SK-N-SH (cell line): ENCODE results near the gene ZMYND8. TPM values are rescaled to one million over a fixed set of nuclear protein-coding genes. Genes with fewer than 3 reads are reported as not detected.

Source experiments
- CTCF ChIA-PET: fragments of 300-600, 350-600 bp; formaldehyde crosslinking; extraction: SDS; loops from one replicate; lab custom pipeline; 2021; lab: Yijun Ruan, JAX
- POLR2A ChIA-PET: fragments of 350-600 bp; sonication (Branson Sonifier 250); formaldehyde crosslinking; extraction: SDS; loops from one replicate; lab custom pipeline; 2020; ENCODE audit warnings: antibody characterized with exemption, inconsistent platforms; lab: Yijun Ruan, JAX
- DNase-seq: peaks from one replicate; pipeline ENCODE4 v3.0.0; 2012
- H2AFZ ChIP-seq: fragments of 200-600 bp; sonication (generic); 2 replicates; pipeline ENCODE4 v1.8.1; 2016; ENCODE audit warnings: antibody characterized with exemption, mild to moderate bottlenecking, low read depth
- H3F3A ChIP-seq: fragments of 200-600 bp; sonication (generic); replicated peaks from 2 replicates; pipeline ENCODE3; 2016; ENCODE audit warnings: antibody characterized with exemption, mild to moderate bottlenecking; ENCODE audit not compliant: insufficient read depth
- H3K27ac ChIP-seq, 2 experiments: fragments of 200-500 bp in 1 of 2; fragments of 200-600 bp in 1 of 2; sonication (Bioruptor generic) in 1 of 2; sonication (generic), shearing (Covaris generic) in 1 of 2; 2 replicates each; pipeline versions ENCODE4 v1.5.1 to v1.6.1; 2014 to 2016; ENCODE audit warnings: low read depth in 2 of 2, inconsistent platforms in 1 of 2, low read length in 1 of 2, mild to moderate bottlenecking in 1 of 2, mixed read lengths in 1 of 2
- H3K27me3 ChIP-seq: fragments of 200-600 bp; sonication (generic), shearing (Covaris generic); 2 replicates; pipeline ENCODE4 v1.6.1; 2016; ENCODE audit warnings: mixed run types; ENCODE audit not compliant: insufficient read depth
- H3K36me3 ChIP-seq, 2 experiments: fragments of 200-500 bp in 1 of 2; fragments of 200-600 bp in 1 of 2; sonication (Bioruptor generic) in 1 of 2; sonication (generic) in 1 of 2; replicated peaks in 1 of 2; 2 replicates each; pipeline versions ENCODE3 to v1.5.1; 2014 to 2016; ENCODE audit warnings: low read length in 1 of 2, mild to moderate bottlenecking in 1 of 2; ENCODE audit not compliant: insufficient read depth in 2 of 2, control insufficient read depth in 1 of 2
- H3K4me1 ChIP-seq, 2 experiments: fragments of 200-500 bp in 1 of 2; fragments of 200-600 bp in 1 of 2; sonication (Bioruptor generic) in 1 of 2; sonication (generic), shearing (Covaris generic) in 1 of 2; 2 replicates each; pipeline versions ENCODE4 v1.5.1 to v1.6.1; 2014 to 2016; ENCODE audit warnings: low read depth in 1 of 2, low read length in 1 of 2, mixed run types in 1 of 2; ENCODE audit not compliant: insufficient read depth in 2 of 2, control insufficient read depth in 1 of 2
- H3K4me2 ChIP-seq: fragments of 200-600 bp; sonication (generic), shearing (Covaris generic); 2 replicates; pipeline ENCODE4 v1.6.1; 2017; ENCODE audit warnings: mixed run types
- H3K4me3 ChIP-seq, 2 experiments: fragments of 200-500 bp in 1 of 2; fragments of 200-600 bp in 1 of 2; sonication (Bioruptor generic) in 1 of 2; sonication (generic), shearing (Covaris generic) in 1 of 2; 2 replicates each; pipeline versions ENCODE4 v1.5.1 to v1.8.1; 2014 to 2016; ENCODE audit warnings: low read depth in 2 of 2, inconsistent platforms in 1 of 2, low read length in 1 of 2, mild to moderate bottlenecking in 1 of 2, mixed read lengths in 1 of 2, moderate library complexity in 1 of 2
- H3K79me2 ChIP-seq: fragments of 200-600 bp; sonication (generic); 2 replicates; pipeline ENCODE4 v1.8.1; 2017; ENCODE audit warnings: mild to moderate bottlenecking; ENCODE audit not compliant: insufficient read depth
- H3K9ac ChIP-seq: fragments of 200-600 bp; sonication (generic); 2 replicates; pipeline ENCODE4 v1.6.1; 2017; ENCODE audit warnings: mixed run types
- H3K9me2 ChIP-seq: fragments of 200-600 bp; sonication (generic); 2 replicates; pipeline ENCODE4 v1.6.1; 2017; ENCODE audit warnings: mixed run types
- H3K9me3 ChIP-seq: fragments of 200-600 bp; sonication (generic); 2 replicates; pipeline ENCODE4 v1.6.1; 2017; ENCODE audit warnings: mixed run types, mild to moderate bottlenecking, moderate library complexity
- H4K20me1 ChIP-seq: fragments of 200-600 bp; sonication (generic); 2 replicates; pipeline ENCODE4 v1.6.1; 2017; ENCODE audit warnings: mild to moderate bottlenecking, mixed run types; ENCODE audit not compliant: insufficient read depth
- CHD2 ChIP-seq: fragments of 150-350 bp; IDR thresholded peaks from 2 replicates; pipeline ENCODE4 v1.6.1; 2018; ENCODE audit warnings: low read length; ENCODE audit not compliant: partially characterized antibody
- EP300 ChIP-seq, 2 experiments: IDR thresholded peaks; 2 replicates each; pipeline versions ENCODE4 v1.4.0 to v1.6.1; 2012; ENCODE audit warnings: borderline replicate concordance in 1 of 2, low read depth in 1 of 2, low read length in 1 of 2
- FOXJ3 ChIP-seq: sonication (generic); formaldehyde crosslinking; IDR thresholded peaks from 2 replicates; pipeline ENCODE4 v1.5.1; 2020; ENCODE audit warnings: mild to moderate bottlenecking, missing genetic modification reagents
- JUND ChIP-seq: IDR thresholded peaks from 2 replicates; pipeline ENCODE4 v1.4.0; 2012
- MXI1 ChIP-seq: IDR thresholded peaks from 2 replicates; pipeline ENCODE4 v1.6.1; 2012; ENCODE audit warnings: mild to moderate bottlenecking, low read depth, low read length, improper control_type of control experiment
- REST ChIP-seq: IDR thresholded peaks from 2 replicates; pipeline ENCODE4 v1.6.1; 2012; ENCODE audit warnings: mild to moderate bottlenecking, low read depth, low read length, moderate library complexity
- RXRA ChIP-seq: IDR thresholded peaks from 2 replicates; pipeline ENCODE4 v1.4.0; 2012; ENCODE audit warnings: low read depth, mild to moderate bottlenecking, borderline replicate concordance
- SIN3A ChIP-seq: IDR thresholded peaks from 2 replicates; pipeline ENCODE4 v1.6.1; 2012; ENCODE audit warnings: low read depth, mild to moderate bottlenecking, low read length, moderate library complexity, borderline replicate concordance
- USF1 ChIP-seq: IDR thresholded peaks from 2 replicates; pipeline ENCODE4 v1.4.0; 2012; ENCODE audit warnings: low read depth, borderline replicate concordance
- YY1 ChIP-seq: IDR thresholded peaks from 2 replicates; pipeline ENCODE4 v1.4.0; 2012; ENCODE audit warnings: low read depth, mild to moderate bottlenecking
- ZBTB33 ChIP-seq: IDR thresholded peaks from 2 replicates; pipeline ENCODE4 v1.4.0; 2012; ENCODE audit warnings: low read depth, borderline replicate concordance
- WGBS: methylation state at CpG from one replicate; pipeline ENCODE4 v1.1.6; 2017; ENCODE audit warnings: low lambda C conversion rate; 5-methylcytosine and 5-hydroxymethylcytosine counted together
- polyA plus RNA-seq, 3 experiments: library from polyadenylated mRNA; depleted of rRNA; stranded (reverse); fragments of >200 nt; gene quantifications; 2 replicates each; pipeline ENCODE4 v1.2.3, GENCODE V29; 2012

Gene ZMYND8
- polyA plus RNA-seq, 1 of the 3 experiments (the other 2 are of a cell fraction) = 25.3 TPM

GRCh38 chr20:47350691-47351545, 5.6 kb downstream of the ZMYND8 start (continued):
- TF ChIP-seq ZBTB33 (no peak), EP300 (IDR thresholded peaks at IDR 0.05; ENCODE audit: borderline replicate concordance in 1 of 2, low read depth in 1 of 2, low read length in 1 of 2) (no peak), RXRA (no peak), USF1 (no peak), MXI1 (no peak)

- H3K79me2 ChIP-seq = peaks cover 99% of the 10 kb centered on the region
- H3K9me2 ChIP-seq = no peaks in the 10 kb centered on the region
- ChIA-PET CTCF (interaction anchor here (1.0 to 13.1 kb wide), 2 partner anchors 21 to 77 kb away, joined by 5 to 99 read pairs; no protein-coding TSS in a partner anchor), POLR2A (no interaction called here)
- no peaks in the 10 kb centered on the region for H3K9me3 ChIP-seq
- H3K36me3 ChIP-seq = peaks cover 11 to 24% of the 10 kb centered on the region in 2 experiments
- 75% methylated on average over 4 of the region's 4 CpGs for WGBS
- DNase-seq = no peak
- peak overlapping the region; percentile 79 for H3K4me2 ChIP-seq
- H3K4me3 ChIP-seq = peak overlapping the region in 1 of 2 experiments; percentile 28; a peak in 1 of 4 replicates
- TF ChIP-seq RXRA (no peak), FOXJ3 (no peak), SIN3A (no peak), CHD2 (no peak), YY1 (no peak), EP300 (IDR thresholded peaks at IDR 0.05; ENCODE audit: borderline replicate concordance in 1 of 2, low read depth in 1 of 2, low read length in 1 of 2) (no peak), JUND (no peak), REST (no peak)
- H3K27me3 ChIP-seq = no peaks in the 10 kb centered on the region
- no peak overlapping the region for H2AFZ ChIP-seq
- H3K9ac ChIP-seq = peak overlapping the region; percentile 89
- peak overlapping the region; percentile 97 to 100; a peak in 3 of 4 replicates for H3K27ac ChIP-seq
- H4K20me1 ChIP-seq = no peaks in the 10 kb centered on the region
- H3K4me1 ChIP-seq = peaks cover 55 to 70% of the 10 kb centered on the region in 2 experiments
- peaks cover 19% of the 10 kb centered on the region for H3F3A ChIP-seq
These were observed 6.3 kb downstream of the ZMYND8 start for GRCh38 chr20:47350181-47350550.
